Measurements from ENCODE around the gene FAM120C.

Gene FAM120C

DNA sequence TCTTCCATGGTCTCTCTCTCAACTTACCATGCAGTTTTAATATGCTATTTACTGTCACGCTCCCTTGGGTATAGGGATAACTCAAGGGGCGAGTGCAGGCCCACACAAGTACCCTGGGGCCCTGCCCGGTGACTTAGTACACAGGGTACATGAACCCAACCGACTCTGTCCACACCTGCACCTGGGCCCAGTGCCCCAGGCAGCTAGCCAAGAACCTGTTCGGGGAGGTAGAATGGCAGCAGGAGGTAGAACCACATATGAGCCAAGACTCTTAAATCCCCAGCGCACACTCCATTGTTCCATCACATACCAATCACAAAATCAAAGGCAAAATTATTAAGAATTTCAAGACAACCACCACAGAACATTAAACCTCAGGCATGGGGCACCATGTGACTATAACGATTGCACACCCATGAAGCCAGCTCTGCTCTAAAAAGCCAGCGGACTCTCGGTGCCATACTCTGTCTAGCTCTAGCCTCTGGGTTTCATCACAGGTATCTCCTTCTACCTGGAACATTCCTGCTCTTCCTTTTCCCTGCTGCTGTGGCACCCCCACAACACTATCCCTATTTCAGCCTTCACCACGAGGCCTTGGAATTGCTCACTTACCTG is 153.4 kb downstream of the FAM120C start:
- DNase-seq (ENCODE audit: low spot score), result no peak

DNA sequence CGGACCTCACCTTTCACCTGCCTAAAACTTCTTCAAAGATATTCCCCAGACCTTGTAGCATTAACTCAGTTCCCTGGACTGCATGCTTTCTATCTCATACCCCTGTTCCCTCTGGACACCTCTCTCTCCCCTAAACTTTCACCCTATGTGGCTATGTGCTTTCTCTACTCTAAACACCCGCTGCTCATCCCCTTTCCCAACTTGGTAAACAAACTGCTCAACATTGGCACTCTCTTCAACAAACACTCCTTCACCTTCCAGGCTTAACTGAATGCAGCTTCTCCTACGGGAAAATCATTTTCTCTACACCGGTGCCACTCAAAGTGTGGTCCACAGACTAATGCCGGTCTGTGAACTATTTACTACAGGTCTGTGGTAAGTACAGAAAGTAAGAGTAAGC is 158.7 kb downstream of the FAM120C start:
- DNase-seq (ENCODE audit: low spot score), result no peak
